Spleen (tissue), 7 donors: ENCODE data around the gene MRPL23.

Experiments used
- POLR2A ChIP-seq, 3 donors: fragments of 450-650 bp; IDR thresholded peaks; one replicate each; pipeline ENCODE4 v1.5.1; 2017; ENCODE audit warnings: antibody characterized with exemption in 3 of 3, mild to moderate bottlenecking in 1 of 3
- POLR2AphosphoS5 ChIP-seq, 3 donors: sonication (generic); formaldehyde crosslinking; IDR thresholded peaks; one replicate each; pipeline ENCODE4 v1.5.1; 2017; ENCODE audit warnings: antibody characterized with exemption in 3 of 3
- TF ChIP-seq, protein P1 (sequence below), 11 experiments: fragments of 200-600 bp in 7 of 11; fragments of 450-650 bp in 4 of 11; sonication (generic) in 4 of 11; IDR thresholded peaks in 8 of 11; conservative IDR thresholded peaks in 3 of 11; 1 replicate in 7 of 11; 2 replicates in 4 of 11; pipeline versions ENCODE4 v1.4.0 to v1.8.0; 2016 to 2021; ENCODE audit warnings: antibody characterized with exemption in 11 of 11, inconsistent platforms in 4 of 11, mild to moderate bottlenecking in 1 of 11
- donor health status: DM: no; HTN: no; CAD: no; lungs with moderate emphysema.
- donor health status: DM: no; HTN: no; CAD: no.
- donor health status: DM: no; HTN: no; CAD: no.

DNA sequence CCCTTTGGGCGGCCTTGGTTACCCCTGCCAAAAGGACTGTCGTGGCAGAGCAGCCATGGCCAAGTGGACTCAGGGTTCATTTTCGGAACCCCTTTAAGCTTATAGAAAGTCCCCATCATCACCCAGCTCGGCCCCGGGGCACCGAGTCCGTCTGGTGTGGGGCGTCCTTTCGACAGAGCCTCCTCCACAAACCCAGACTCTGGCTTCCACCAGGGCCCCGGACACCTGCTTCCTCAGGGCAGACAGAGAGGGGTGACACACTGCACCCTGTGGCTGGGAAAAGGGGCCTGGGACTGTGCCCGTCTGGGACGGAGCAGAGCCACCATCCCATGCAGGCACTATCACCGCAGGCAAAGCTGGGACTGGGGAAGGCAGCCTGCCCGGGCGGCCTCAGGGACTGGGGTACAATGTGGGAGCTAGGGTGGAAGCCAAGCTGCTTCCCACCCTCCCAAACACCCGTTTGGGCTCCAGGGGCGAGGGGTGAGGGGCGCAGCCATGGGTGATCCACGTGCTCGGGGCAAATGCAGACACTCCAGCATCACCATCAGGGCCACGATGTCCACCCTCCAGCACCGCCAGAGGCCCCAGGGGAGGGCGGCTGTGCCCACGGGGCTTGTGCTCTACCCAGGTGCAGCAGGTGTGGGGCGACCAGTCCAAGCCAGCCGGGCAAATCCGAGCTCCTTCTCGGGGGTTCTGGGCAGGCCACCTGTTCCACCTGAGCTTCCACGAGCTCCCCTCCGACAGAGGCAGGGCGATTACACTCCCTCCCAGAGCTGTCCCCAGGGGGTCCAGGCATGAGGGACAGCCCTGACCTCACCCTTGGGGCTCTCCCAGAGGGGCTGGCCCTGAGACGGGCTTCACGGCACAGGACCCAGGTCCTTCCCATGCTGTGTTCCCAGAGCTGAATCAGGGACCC is 11.7 kb upstream of the MRPL23 start:
- TF ChIP-seq, protein P1, sequence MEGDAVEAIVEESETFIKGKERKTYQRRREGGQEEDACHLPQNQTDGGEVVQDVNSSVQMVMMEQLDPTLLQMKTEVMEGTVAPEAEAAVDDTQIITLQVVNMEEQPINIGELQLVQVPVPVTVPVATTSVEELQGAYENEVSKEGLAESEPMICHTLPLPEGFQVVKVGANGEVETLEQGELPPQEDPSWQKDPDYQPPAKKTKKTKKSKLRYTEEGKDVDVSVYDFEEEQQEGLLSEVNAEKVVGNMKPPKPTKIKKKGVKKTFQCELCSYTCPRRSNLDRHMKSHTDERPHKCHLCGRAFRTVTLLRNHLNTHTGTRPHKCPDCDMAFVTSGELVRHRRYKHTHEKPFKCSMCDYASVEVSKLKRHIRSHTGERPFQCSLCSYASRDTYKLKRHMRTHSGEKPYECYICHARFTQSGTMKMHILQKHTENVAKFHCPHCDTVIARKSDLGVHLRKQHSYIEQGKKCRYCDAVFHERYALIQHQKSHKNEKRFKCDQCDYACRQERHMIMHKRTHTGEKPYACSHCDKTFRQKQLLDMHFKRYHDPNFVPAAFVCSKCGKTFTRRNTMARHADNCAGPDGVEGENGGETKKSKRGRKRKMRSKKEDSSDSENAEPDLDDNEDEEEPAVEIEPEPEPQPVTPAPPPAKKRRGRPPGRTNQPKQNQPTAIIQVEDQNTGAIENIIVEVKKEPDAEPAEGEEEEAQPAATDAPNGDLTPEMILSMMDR (IDR thresholded peaks at IDR 0.05 in 8 of 11, conservative IDR thresholded peaks at IDR 0.05 in 3 of 11) = no peak
- TF ChIP-seq POLR2A (IDR thresholded peaks at IDR 0.05) = no peak
- no peak for TF ChIP-seq POLR2AphosphoS5 (IDR thresholded peaks at IDR 0.05)
